HCT116 (cell line): Measurements from ENCODE around the gene TBCD. TPM values are rescaled to one million over a fixed set of nuclear protein-coding genes. Genes with fewer than 3 reads are reported as not detected.

Source experiments
- ATAC-seq: fragments of 200-7000 bp; cut with Tn5 transposase; 2 replicates; pipeline ENCODE4 v1.9.1; 2020; ENCODE audit warnings: mild to moderate bottlenecking, moderate library complexity
- BruUV-seq: library from RNA; stranded (reverse); fragments of 400-500 nt; replicated peaks from 2 replicates; lab custom pipeline; 2021; lab: Mats Ljungman, UMichigan
- CTCF ChIA-PET: fragments of 300-600 bp; sonication (Branson Sonifier 250); formaldehyde crosslinking; loops from one replicate; lab custom pipeline; 2021; ENCODE audit warnings: antibody characterized with exemption; lab: Charles Lee
- POLR2A ChIA-PET: fragments of 300-600, 350-600 bp; sonication (Branson Sonifier 250); formaldehyde crosslinking; loops from one replicate; lab custom pipeline; 2021; ENCODE audit warnings: antibody characterized with exemption; lab: Charles Lee
- RAD21 ChIA-PET, 2 experiments: fragments of 300-600 bp; sonication (Branson Sonifier 250); formaldehyde crosslinking; loops; one replicate each; lab custom pipeline; 2023; ENCODE audit warnings: low total read pairs in 2 of 2; ENCODE audit not compliant: uncharacterized antibody in 2 of 2, unreplicated experiment in 2 of 2, low non-redundant PET in 1 of 2; lab: Charles Lee
- DNase-seq: peaks from one replicate; pipeline ENCODE4 v3.0.0-alpha.2; 2010; ENCODE audit warnings: low read depth, low spot score
- H2AFZ ChIP-seq: fragments of 200-600 bp; shearing (Covaris generic), sonication (generic); 2 replicates; pipeline ENCODE4 v1.6.1; 2017; ENCODE audit warnings: low read depth, mixed run types, mixed read lengths, antibody characterized with exemption, low read length; ENCODE audit not compliant: poor library complexity, severe bottlenecking
- H3K27ac ChIP-seq: 2 replicates; pipeline ENCODE4 v1.5.1; 2012; ENCODE audit warnings: low read depth, low read length
- H3K27me3 ChIP-seq: fragments of 200-600 bp; sonication (generic); 2 replicates; pipeline ENCODE4 v1.6.1; 2016; ENCODE audit warnings: mixed run types, low read length, mixed read lengths; ENCODE audit not compliant: insufficient read depth
- H3K36me3 ChIP-seq, 2 experiments: fragments of 200-500 bp in 1 of 2; fragments of 200-600 bp in 1 of 2; sonication (Bioruptor generic) in 1 of 2; sonication (generic) in 1 of 2; 2 replicates each; pipeline versions ENCODE4 v1.5.1 to v1.6.1; 2014 to 2016; ENCODE audit warnings: low read length in 2 of 2, inconsistent platforms in 1 of 2, mixed read lengths in 1 of 2, mixed run types in 1 of 2; ENCODE audit not compliant: insufficient read depth in 2 of 2, control insufficient read depth in 1 of 2
- H3K4me1 ChIP-seq, 2 experiments: fragments of 200-600 bp in 1 of 2; sonication (generic) in 1 of 2; 2 replicates each; pipeline versions ENCODE4 v1.5.1 to v1.6.1; 2012 to 2017; ENCODE audit warnings: low read length in 2 of 2, inconsistent platforms in 1 of 2, mild to moderate bottlenecking in 1 of 2, mixed read lengths in 1 of 2, mixed run types in 1 of 2, moderate library complexity in 1 of 2; ENCODE audit not compliant: insufficient read depth in 2 of 2, control insufficient read depth in 1 of 2
- H3K4me2 ChIP-seq: fragments of 200-600 bp; sonication (generic); 2 replicates; pipeline ENCODE4 v1.6.1; 2017; ENCODE audit warnings: mixed run types, low read length, mixed read lengths
- H3K4me3 ChIP-seq, 2 experiments: fragments of 200-600 bp in 1 of 2; sonication (generic) in 1 of 2; replicated peaks in 1 of 2; 2 replicates each; pipeline ENCODE4 v1.5.1; 2011 to 2016; ENCODE audit warnings: low read length in 2 of 2, control low read depth in 1 of 2, low read depth in 1 of 2, mild to moderate bottlenecking in 1 of 2, mixed read lengths in 1 of 2, mixed run types in 1 of 2
- H3K79me2 ChIP-seq: fragments of 200-600 bp; sonication (generic); 2 replicates; pipeline ENCODE4 v1.6.1; 2017; ENCODE audit warnings: mild to moderate bottlenecking, mixed run types, low read length, moderate library complexity, mixed read lengths; ENCODE audit not compliant: insufficient read depth
- H3K9ac ChIP-seq: fragments of 200-600 bp; sonication (generic); 2 replicates; pipeline ENCODE4 v1.6.1; 2016; ENCODE audit warnings: low read length, mixed read lengths
- H3K9me2 ChIP-seq: fragments of 200-600 bp; sonication (generic), shearing (Covaris generic); 2 replicates; pipeline ENCODE4 v1.6.1; 2017; ENCODE audit warnings: mixed run types, mild to moderate bottlenecking, moderate library complexity; ENCODE audit not compliant: insufficient read depth
- H3K9me3 ChIP-seq, 2 experiments: fragments of 200-500 bp in 1 of 2; fragments of 200-600 bp in 1 of 2; sonication (Bioruptor generic) in 1 of 2; sonication (generic) in 1 of 2; 2 replicates each; pipeline ENCODE4 v1.6.1; 2014 to 2017; ENCODE audit warnings: low read length in 2 of 2, mixed read lengths in 2 of 2, inconsistent platforms in 1 of 2, low read depth in 1 of 2, mild to moderate bottlenecking in 1 of 2, mixed run types in 1 of 2, moderate library complexity in 1 of 2; ENCODE audit not compliant: control insufficient read depth in 1 of 2, insufficient read depth in 1 of 2
- H4K20me1 ChIP-seq: fragments of 200-600 bp; sonication (generic), shearing (Covaris generic); 2 replicates; pipeline ENCODE4 v1.6.1; 2017; ENCODE audit warnings: mixed run types, mild to moderate bottlenecking, moderate library complexity; ENCODE audit not compliant: insufficient read depth
- FOSL1 ChIP-seq: IDR thresholded peaks from 2 replicates; pipeline ENCODE4 v1.6.1; 2012; ENCODE audit warnings: low read depth
- JUND ChIP-seq: IDR thresholded peaks from 2 replicates; pipeline ENCODE4 v1.6.1; 2012
- POLR2AphosphoS5 ChIP-seq: IDR thresholded peaks from 2 replicates; pipeline ENCODE4 v1.6.1; 2011; ENCODE audit warnings: mild to moderate bottlenecking, low read depth, low read length, moderate library complexity
- RAD21 ChIP-seq: IDR thresholded peaks from 2 replicates; pipeline ENCODE4 v1.6.1; 2012; ENCODE audit warnings: low read depth, mild to moderate bottlenecking
- SP1 ChIP-seq: IDR thresholded peaks from 2 replicates; pipeline ENCODE4 v1.6.1; 2012; ENCODE audit warnings: low read depth
- TCF7L2 ChIP-seq: IDR thresholded peaks from 2 replicates; pipeline ENCODE4 v1.7.0; 2011; ENCODE audit warnings: borderline replicate concordance, inconsistent platforms; ENCODE audit not compliant: insufficient read depth, insufficient read length; ENCODE audit errors: extremely low read depth
- YY1 ChIP-seq: IDR thresholded peaks from 2 replicates; pipeline ENCODE4 v1.6.1; 2011; ENCODE audit warnings: low read length, low read depth, moderate library complexity, mild to moderate bottlenecking; ENCODE audit not compliant: insufficient replicate concordance; ENCODE audit errors: extremely low read depth
- intact Hi-C: fragments of 100-400 bp; cut with micrococcal nuclease; formaldehyde crosslinking; loops from 2 replicates; pipeline ENCODE4 v1.10.0; 2022
- total RNA-seq: library from RNA; stranded (reverse); gene quantifications from one replicate; pipeline ENCODE4 v1.2.1, GENCODE V29; 2021; ENCODE audit not compliant: unreplicated experiment
- TF ChIP-seq, protein P1 (sequence below), 3 experiments: fragments of 200-600 bp in 1 of 3; sonication (generic) in 1 of 3; IDR thresholded peaks in 2 of 3; conservative IDR thresholded peaks in 1 of 3; 2 replicates each; pipeline ENCODE4 v1.5.1; 2012 to 2017; ENCODE audit warnings: low read depth in 2 of 3, low read length in 2 of 3, antibody characterized with exemption in 1 of 3, borderline replicate concordance in 1 of 3, control low read depth in 1 of 3, mild to moderate bottlenecking in 1 of 3, mixed read lengths in 1 of 3, mixed run types in 1 of 3, moderate library complexity in 1 of 3; ENCODE audit not compliant: insufficient read depth in 1 of 3
- TF ChIP-seq, protein P2 (sequence below): IDR thresholded peaks from 2 replicates; pipeline ENCODE4 v1.6.1; 2012

TBCD gene
- total RNA-seq, 1 experiment from 2014 or later: 152 TPM

DNA sequence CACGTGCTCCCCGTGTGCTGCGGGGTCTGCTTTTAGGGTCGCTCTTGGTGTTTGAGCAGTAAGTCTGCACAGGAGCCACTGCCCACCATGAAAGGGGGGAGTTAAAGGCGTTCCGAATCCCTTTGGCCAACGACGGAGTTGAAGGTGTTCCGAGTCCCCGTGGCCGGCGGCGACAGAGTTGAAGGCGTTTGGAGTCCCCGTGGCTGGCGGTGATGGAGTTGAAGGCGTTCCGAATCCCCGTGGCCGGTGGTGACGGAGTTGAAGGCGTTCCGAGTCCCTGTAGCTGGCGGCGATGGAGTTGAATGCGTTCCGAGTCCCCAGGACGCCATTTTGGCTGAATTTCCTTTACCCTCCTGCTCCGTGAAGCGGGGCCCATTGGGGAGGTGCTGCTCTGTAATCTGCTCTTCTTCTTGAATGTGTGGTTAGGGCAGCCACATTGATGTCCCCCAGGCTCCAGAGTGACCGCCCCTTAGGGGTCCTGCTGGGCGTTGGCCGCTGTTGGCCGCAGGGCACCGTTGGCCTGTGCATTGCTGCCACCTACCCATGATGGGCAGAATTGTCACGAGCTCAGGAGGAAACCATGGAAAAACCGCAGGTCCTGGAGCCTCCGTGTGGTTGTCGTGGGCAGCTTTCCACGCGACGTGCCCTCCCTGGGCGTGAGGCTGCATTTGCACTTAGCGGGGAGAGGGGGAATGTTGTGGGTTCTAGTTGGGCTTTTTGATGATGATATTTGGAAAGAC, 161.6 kb downstream of the TBCD start:
- no peaks in the 10 kb centered on the region for H3K9me2 ChIP-seq
- no peak overlapping the region for H3K9ac ChIP-seq
- ChIA-PET RAD21 (interaction anchor here (0.6 to 1.0 kb wide), 5 partner anchors 37 to 165 kb away, joined by 3 to 6 read pairs (median 3); no protein-coding TSS in a partner anchor), CTCF (interaction anchor here (0.6 to 3.9 kb wide), 5 partner anchors 39 to 232 kb away, joined by 3 to 26 read pairs (median 3); no protein-coding TSS in a partner anchor), POLR2A (no interaction called here)
- TF ChIP-seq RAD21: peak; percentile 90
- no peak for TF ChIP-seq POLR2AphosphoS5
- TF ChIP-seq, protein P1, sequence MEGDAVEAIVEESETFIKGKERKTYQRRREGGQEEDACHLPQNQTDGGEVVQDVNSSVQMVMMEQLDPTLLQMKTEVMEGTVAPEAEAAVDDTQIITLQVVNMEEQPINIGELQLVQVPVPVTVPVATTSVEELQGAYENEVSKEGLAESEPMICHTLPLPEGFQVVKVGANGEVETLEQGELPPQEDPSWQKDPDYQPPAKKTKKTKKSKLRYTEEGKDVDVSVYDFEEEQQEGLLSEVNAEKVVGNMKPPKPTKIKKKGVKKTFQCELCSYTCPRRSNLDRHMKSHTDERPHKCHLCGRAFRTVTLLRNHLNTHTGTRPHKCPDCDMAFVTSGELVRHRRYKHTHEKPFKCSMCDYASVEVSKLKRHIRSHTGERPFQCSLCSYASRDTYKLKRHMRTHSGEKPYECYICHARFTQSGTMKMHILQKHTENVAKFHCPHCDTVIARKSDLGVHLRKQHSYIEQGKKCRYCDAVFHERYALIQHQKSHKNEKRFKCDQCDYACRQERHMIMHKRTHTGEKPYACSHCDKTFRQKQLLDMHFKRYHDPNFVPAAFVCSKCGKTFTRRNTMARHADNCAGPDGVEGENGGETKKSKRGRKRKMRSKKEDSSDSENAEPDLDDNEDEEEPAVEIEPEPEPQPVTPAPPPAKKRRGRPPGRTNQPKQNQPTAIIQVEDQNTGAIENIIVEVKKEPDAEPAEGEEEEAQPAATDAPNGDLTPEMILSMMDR (IDR thresholded peaks at IDR 0.05 in 2 of 3, conservative IDR thresholded peaks at IDR 0.05 in 1 of 3; ENCODE audit: borderline replicate concordance in 1 of 3, insufficient read depth in 1 of 3, low read depth in 2 of 3, low read length in 2 of 3): peak; percentile 43 to 93 (median 46)
- TF ChIP-seq, protein P2, sequence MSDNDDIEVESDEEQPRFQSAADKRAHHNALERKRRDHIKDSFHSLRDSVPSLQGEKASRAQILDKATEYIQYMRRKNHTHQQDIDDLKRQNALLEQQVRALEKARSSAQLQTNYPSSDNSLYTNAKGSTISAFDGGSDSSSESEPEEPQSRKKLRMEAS: no peak
- peak; percentile 62 for ATAC-seq
- no peak overlapping the region for H3K27ac ChIP-seq
- no peaks in the 10 kb centered on the region for H3K79me2 ChIP-seq
- no peak overlapping the region for H2AFZ ChIP-seq
- H3K4me1 ChIP-seq: no peaks in the 10 kb centered on the region
- H3K4me2 ChIP-seq: no peak overlapping the region
- H3K9me3 ChIP-seq: no peaks in the 10 kb centered on the region
- no TSS peak for BruUV-seq
- intact Hi-C loops: loop anchor here (1.0 kb wide), 1 partner anchor 131 kb away; no protein-coding TSS in a partner anchor
- H4K20me1 ChIP-seq: no peaks in the 10 kb centered on the region
- H3K4me3 ChIP-seq: no peak overlapping the region
- H3K36me3 ChIP-seq: peaks cover 0 to 12% of the 10 kb centered on the region in 2 experiments; a peak in 2 of 4 replicates
- no peak for DNase-seq
- H3K27me3 ChIP-seq: no peaks in the 10 kb centered on the region

DNA sequence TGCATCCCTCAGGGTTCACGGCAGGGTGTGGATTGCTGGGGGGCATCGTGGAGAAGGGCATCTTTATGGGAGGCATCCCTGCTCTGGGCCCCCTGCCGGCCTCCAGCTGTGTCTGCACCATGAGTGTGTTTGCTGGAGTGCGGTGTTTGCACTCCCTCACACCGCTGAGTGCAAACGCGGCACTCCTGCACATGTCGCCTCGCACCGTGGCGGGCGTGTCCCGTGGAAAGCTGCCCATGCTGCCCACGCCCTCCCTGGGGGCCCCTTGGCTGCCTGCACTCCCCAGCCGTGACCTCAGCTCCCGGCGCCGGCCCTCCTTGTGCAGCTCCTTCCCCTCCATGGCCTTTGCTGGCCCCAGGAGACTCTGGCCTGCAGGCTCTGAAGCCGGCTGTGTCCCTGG, 162.5 kb downstream of the TBCD start:
- RAD21 ChIA-PET: no interaction called here
- Histone ChIP-seq H3K4me1 (no peaks in the 10 kb centered on the region), H3K27ac (no peak overlapping the region), H3K9me3 (no peaks in the 10 kb centered on the region), H3K4me3 (no peak overlapping the region), H3K9ac (no peak overlapping the region), H3K36me3 (peaks cover 0 to 12% of the 10 kb centered on the region in 2 experiments; a peak in 2 of 4 replicates), H3K27me3 (no peaks in the 10 kb centered on the region), H4K20me1 (no peaks in the 10 kb centered on the region), H3K9me2 (no peaks in the 10 kb centered on the region), H3K79me2 (no peaks in the 10 kb centered on the region), H2AFZ (no peak overlapping the region), H3K4me2 (no peak overlapping the region)
- no peak for TF ChIP-seq YY1
- no peak for TF ChIP-seq RAD21
- TF ChIP-seq SP1: no peak
- TF ChIP-seq FOSL1: no peak
- TF ChIP-seq, protein P1 (IDR thresholded peaks at IDR 0.05 in 2 of 3, conservative IDR thresholded peaks at IDR 0.05 in 1 of 3; ENCODE audit: borderline replicate concordance in 1 of 3, insufficient read depth in 1 of 3, low read depth in 2 of 3, low read length in 2 of 3): no peak
- no peak for TF ChIP-seq JUND
- TF ChIP-seq TCF7L2: no peak
- intact Hi-C loops: no loop called here
- BruUV-seq: no TSS peak
- CTCF ChIA-PET: interaction anchor here (0.6 to 3.9 kb wide), 4 partner anchors 101 to 136 kb away, joined by 3 to 26 read pairs (median 6); no protein-coding TSS in a partner anchor
- POLR2A ChIA-PET: no interaction called here
- DNase-seq: no peak
- no peak for ATAC-seq
